COLO668 (cell line): ENCODE data around the gene TSSK1B.
"Not testable (repeated sequence)": the region's sequence is repeated elsewhere in the genome, so short reads cannot be mapped to it uniquely, and the experiment has no call there.

Source experiments
- DNase-seq: peaks from one replicate; lab custom pipeline; 2025; ENCODE audit not compliant: unreplicated experiment; lab: John Stamatoyannopoulos, UW

TSSK1B gene

GRCh38 chr5:113434889-113435288, at the start of gene TSSK1B:
Gene TSSK1B, minus strand, starts transcription at chr5:113434989. Its CDS starts 150 bp downstream, at chr5:113434839.
- DNase-seq, result no peak

- DNase-seq, result no peak
Measured at GRCh38 chr5:113480243-113480642, 45.5 kb upstream of the TSSK1B start.

- DNase-seq, result no peak
Measured at GRCh38 chr5:113478691-113479090, 43.9 kb upstream of the TSSK1B start.

- DNase-seq, result no peak
Measured at GRCh38 chr5:113474100-113474728, 39.4 kb upstream of the TSSK1B start.

- no peak for DNase-seq
Measured at GRCh38 chr5:113463032-113463431, 28.2 kb upstream of the TSSK1B start.

- not testable (repeated sequence) for DNase-seq
Measured at GRCh38 chr5:113457106-113457505, 22.3 kb upstream of the TSSK1B start.

GRCh38 chr5:113452941-113453340, 18.2 kb upstream of the TSSK1B start:
- no peak for DNase-seq

GRCh38 chr5:113451797-113452196, 17.0 kb upstream of the TSSK1B start:
- no peak for DNase-seq

GRCh38 chr5:113450929-113451328, 16.1 kb upstream of the TSSK1B start:
- no peak for DNase-seq

- DNase-seq, result no peak
Measured at GRCh38 chr5:113450462-113450861, 15.7 kb upstream of the TSSK1B start.

- DNase-seq, result no peak
Measured at GRCh38 chr5:113448252-113448651, 13.5 kb upstream of the TSSK1B start.

GRCh38 chr5:113447498-113448050, 12.8 kb upstream of the TSSK1B start:
- no peak for DNase-seq

- DNase-seq, result no peak
Measured at GRCh38 chr5:113446358-113446927, 11.7 kb upstream of the TSSK1B start.

- no peak for DNase-seq
Measured at GRCh38 chr5:113437111-113437510, 2.3 kb upstream of the TSSK1B start.

GRCh38 chr5:113435575-113435974, 786 bp upstream of the TSSK1B start:
- DNase-seq, result no peak

- DNase-seq, result no peak
Measured at GRCh38 chr5:113433862-113434612, 752 bp downstream of the TSSK1B start.

GRCh38 chr5:113433071-113433470, 1.7 kb downstream of the TSSK1B start:
- no peak for DNase-seq

- DNase-seq, result no peak
Measured at GRCh38 chr5:113427871-113428574, 6.8 kb downstream of the TSSK1B start.

- DNase-seq, result no peak
Measured at GRCh38 chr5:113425909-113426308, 8.9 kb downstream of the TSSK1B start.

- no peak for DNase-seq
Measured at GRCh38 chr5:113421693-113422092, 13.1 kb downstream of the TSSK1B start.

- DNase-seq, result no peak
Measured at GRCh38 chr5:113405530-113405929, 29.3 kb downstream of the TSSK1B start.
